GM12878 (cell line): Measurements from ENCODE around the gene ROR2. TPM values are rescaled to one million over a fixed set of nuclear protein-coding genes. Genes with fewer than 3 reads are reported as not detected.

Source experiments
- ATAC-seq: fragments of 200-7000 bp; cut with Tn5 transposase; 3 replicates; pipeline ENCODE4 v1.9.1; 2020; ENCODE audit warnings: mild to moderate bottlenecking, moderate library complexity
- BruUV-seq: library from RNA; stranded (reverse); fragments of 400-500 nt; replicated peaks from 2 replicates; lab custom pipeline; 2021; lab: Mats Ljungman, UMichigan
- CTCF ChIA-PET: fragments of 300-600 bp; sonication (Branson Sonifier 250); formaldehyde crosslinking; extraction: SDS; loops from one replicate; lab custom pipeline; 2021; ENCODE audit warnings: inconsistent platforms; lab: Yijun Ruan, JAX
- POLR2A ChIA-PET: fragments of 350-600 bp; formaldehyde crosslinking; extraction: SDS; loops from one replicate; lab custom pipeline; 2021; ENCODE audit warnings: inconsistent platforms; lab: Charles Lee
- RAD21 ChIA-PET: fragments of 300-600 bp; sonication (Branson Sonifier 250); formaldehyde crosslinking; loops from one replicate; lab custom pipeline; 2023; ENCODE audit warnings: antibody characterized with exemption; ENCODE audit not compliant: unreplicated experiment; lab: Charles Lee
- SMC1A ChIA-PET: fragments of 300-600 bp; sonication (Branson Sonifier 250); formaldehyde crosslinking; loops from one replicate; lab custom pipeline; 2023; ENCODE audit not compliant: unreplicated experiment, uncharacterized antibody; lab: Charles Lee
- DNase-seq: peaks from one replicate; pipeline ENCODE4 v3.0.0-alpha.2; 2011; ENCODE audit warnings: low read depth, low spot score
- FAIRE-seq: peaks from 3 replicates; lab custom pipeline; 2011; peaks lifted over from hg19 to GRCh38; lab: Jason Lieb, UNC
- H2AFZ ChIP-seq: 2 replicates; pipeline ENCODE4 v1.6.0; 2011; ENCODE audit warnings: low read depth, low read length, control low read depth; ENCODE audit not compliant: control insufficient read depth
- H3K27ac ChIP-seq: 2 replicates; pipeline ENCODE4 v1.5.1; 2011; ENCODE audit warnings: control low read depth; ENCODE audit not compliant: control insufficient read depth, insufficient read depth
- H3K27me3 ChIP-seq, 2 experiments: replicated peaks in 1 of 2; 2 replicates each; pipeline versions ENCODE4 v1.6.0 to v1.6.1; 2011; ENCODE audit warnings: low read length in 1 of 2; ENCODE audit not compliant: control insufficient read depth in 2 of 2, insufficient read depth in 2 of 2
- H3K36me3 ChIP-seq, 2 experiments: 2 replicates each; pipeline ENCODE4 v1.5.1; 2011; ENCODE audit warnings: low read length in 1 of 2; ENCODE audit not compliant: control insufficient read depth in 2 of 2, insufficient read depth in 2 of 2
- H3K4me1 ChIP-seq: 2 replicates; pipeline ENCODE4 v1.6.1; 2011; ENCODE audit warnings: mild to moderate bottlenecking, low read length, moderate library complexity, mixed read lengths; ENCODE audit not compliant: control insufficient read depth, insufficient read depth
- H3K4me2 ChIP-seq: 2 replicates; pipeline ENCODE4 v1.6.0; 2011; ENCODE audit warnings: control low read depth; ENCODE audit not compliant: control insufficient read depth, insufficient read depth
- H3K4me3 ChIP-seq: fragments of 200-600 bp; sonication (generic); 2 replicates; pipeline ENCODE4 v1.5.1; 2016
- H3K79me2 ChIP-seq: 2 replicates; pipeline ENCODE4 v1.6.0; 2011; ENCODE audit warnings: low read length; ENCODE audit not compliant: control insufficient read depth, insufficient read depth
- H3K9ac ChIP-seq: 2 replicates; pipeline ENCODE4 v1.8.0; 2011; ENCODE audit warnings: low read length, control low read depth, mixed read lengths; ENCODE audit not compliant: control insufficient read depth, insufficient read depth
- H3K9me3 ChIP-seq: replicated peaks from 3 replicates; pipeline ENCODE4 v1.5.1; 2011; ENCODE audit warnings: mild to moderate bottlenecking, low read length; ENCODE audit not compliant: control insufficient read depth, insufficient read depth
- H4K20me1 ChIP-seq: 2 replicates; pipeline ENCODE4 v1.6.0; 2011; ENCODE audit not compliant: control insufficient read depth, insufficient read depth
- HCFC1 ChIP-seq: fragments of 150-350 bp; IDR thresholded peaks from 2 replicates; pipeline ENCODE4 v1.6.1; 2014; ENCODE audit warnings: low read length
- KDM1A ChIP-seq: fragments of 200-600 bp; sonication (generic); IDR thresholded peaks from 2 replicates; pipeline ENCODE4 v1.6.1; 2016; ENCODE audit warnings: borderline replicate concordance
- MEF2A ChIP-seq: IDR thresholded peaks from 2 replicates; pipeline ENCODE4 v1.6.1; 2011; ENCODE audit warnings: low read depth, mild to moderate bottlenecking, low read length, moderate library complexity; ENCODE audit not compliant: insufficient read depth
- NBN ChIP-seq: fragments of 450-650 bp; IDR thresholded peaks from 2 replicates; pipeline ENCODE4 v1.6.1; 2016
- NFIC ChIP-seq: IDR thresholded peaks from 2 replicates; pipeline ENCODE4 v1.6.1; 2012; ENCODE audit warnings: low read depth, mild to moderate bottlenecking, inconsistent platforms, low read length, moderate library complexity
- NFYB ChIP-seq: IDR thresholded peaks from 2 replicates; pipeline ENCODE4 v1.6.1; 2011; ENCODE audit warnings: low read depth, mild to moderate bottlenecking, low read length, improper control_type of control experiment, moderate library complexity; ENCODE audit not compliant: insufficient read depth
- NRF1 ChIP-seq: conservative IDR thresholded peaks from 2 replicates; pipeline ENCODE4 v1.6.1; 2011; ENCODE audit warnings: mild to moderate bottlenecking, low read depth, low read length, improper control_type of control experiment
- SMAD1 ChIP-seq: fragments of 450-650 bp; IDR thresholded peaks from 2 replicates; pipeline ENCODE4 v1.6.1; 2018; ENCODE audit warnings: mild to moderate bottlenecking, low read depth; ENCODE audit not compliant: partially characterized antibody
- STAT1 ChIP-seq: fragments of 450-650 bp; conservative IDR thresholded peaks from 2 replicates; pipeline ENCODE4 v1.6.1; 2014; ENCODE audit warnings: antibody characterized with exemption, mild to moderate bottlenecking
- TAF1 ChIP-seq: IDR thresholded peaks from 2 replicates; pipeline ENCODE4 v1.6.1; 2011; ENCODE audit warnings: mild to moderate bottlenecking, low read depth, low read length, borderline replicate concordance
- TBL1XR1 ChIP-seq: IDR thresholded peaks from 2 replicates; pipeline ENCODE4 v1.6.1; 2012; ENCODE audit warnings: low read depth, low read length, improper control_type of control experiment
- TCF7 ChIP-seq: IDR thresholded peaks from 2 replicates; pipeline ENCODE4 v1.6.1; 2014; ENCODE audit warnings: antibody characterized with exemption, borderline replicate concordance
- WGBS: methylation state at CpG from one replicate; pipeline ENCODE4 v1.1.6; 2016; ENCODE audit warnings: low lambda C conversion rate; ENCODE audit not compliant: insufficient replicate concordance, insufficient coverage; ENCODE audit errors: missing lambda C conversion rate; 5-methylcytosine and 5-hydroxymethylcytosine counted together
- in situ Hi-C: fragments of 300-500 bp; cut with MboI; formaldehyde crosslinking; loops from 9 replicates; pipeline ENCODE4 v1.14.3; 2018; ENCODE audit warnings: mixed read lengths
- intact Hi-C: fragments of 100-400 bp; cut with micrococcal nuclease; formaldehyde crosslinking; loops from one replicate; pipeline ENCODE4 v1.14.2; 2022; ENCODE audit not compliant: unreplicated experiment
- polyA plus RNA-seq, 11 experiments: library from polyadenylated mRNA; depleted of rRNA in 4 of 11; unstranded in 6 of 11; stranded (reverse) in 5 of 11; fragments of >200 nt; fragmentation: Nextera tagmentation in 4 of 11; fragmentation: Illumina TruSeq in 1 of 11; extraction: Ambion mirVana in 4 of 11; extraction: Trizol in 1 of 11; gene quantifications; 1 replicate in 1 of 11; 2 replicates in 10 of 11; pipeline versions ENCODE4 v1.2.1 to v1.2.3, GENCODE V29; 2011 to 2016; ENCODE audit warnings: inconsistent platforms in 2 of 11, missing spikeins in 2 of 11, low read depth in 1 of 11
- total RNA-seq, 4 experiments: library from RNA; depleted of rRNA in 3 of 4; stranded (reverse); fragments of >200 nt in 3 of 4; fragmentation: Illumina TruSeq in 1 of 4; extraction: Trizol in 1 of 4; gene quantifications; 2 replicates each; pipeline versions ENCODE4 v1.2.1 to v1.2.3, GENCODE V29; 2013 to 2021
- TF ChIP-seq, protein P1 (sequence below): fragments of 450-650 bp; IDR thresholded peaks from 2 replicates; pipeline ENCODE4 v1.6.1; 2017; ENCODE audit warnings: mild to moderate bottlenecking, moderate library complexity
- TF ChIP-seq, protein P2 (sequence below): IDR thresholded peaks from 2 replicates; pipeline ENCODE4 v1.6.1; 2012; ENCODE audit warnings: low read depth, low read length, improper control_type of control experiment
- TF ChIP-seq, protein P3 (sequence below): IDR thresholded peaks from 2 replicates; pipeline ENCODE4 v1.6.1; 2011; ENCODE audit warnings: borderline replicate concordance, low read depth, mild to moderate bottlenecking, moderate library complexity, low read length; ENCODE audit not compliant: insufficient read depth, poor library complexity, severe bottlenecking

ROR2 gene
- total and polyA plus RNA-seq, 10 of the 15 experiments (the other 5 are each of a cell fraction or from before 2014, with no cell fraction given), result 0.03 to 0.05 TPM; not detected in 8

DNA sequence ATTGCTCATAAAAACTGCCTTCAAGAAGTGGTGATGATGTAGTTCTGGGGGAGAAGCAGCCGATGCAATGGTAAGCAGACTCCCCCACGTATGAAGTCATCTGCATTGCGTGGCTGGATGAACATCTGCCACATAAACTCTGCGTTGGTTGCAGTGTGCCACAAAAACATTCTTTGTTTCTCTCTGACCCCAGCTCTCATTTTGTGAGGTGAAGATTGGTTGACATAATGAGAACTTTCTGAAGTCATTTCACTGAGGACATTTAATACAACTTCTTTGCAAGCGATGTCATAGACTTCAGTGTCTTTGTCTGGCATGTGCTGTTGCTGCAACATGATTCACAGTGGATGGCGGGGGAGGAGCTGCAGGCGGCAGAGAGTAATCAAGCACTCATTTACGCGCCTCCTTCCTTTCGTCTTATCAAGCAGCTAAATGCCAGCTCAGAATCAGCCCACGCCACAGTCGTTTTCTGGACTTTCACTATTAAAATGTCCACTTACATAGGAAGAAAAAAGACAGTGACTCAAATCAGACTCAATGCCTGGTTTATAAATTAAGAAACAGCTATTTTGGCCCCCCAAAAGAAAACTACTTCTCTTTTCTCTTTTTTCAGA is 434.8 kb downstream of the ROR2 start:
- peak; percentile 30 for DNase-seq
- CTCF ChIA-PET, result interaction anchor here (0.6 kb wide), 1 partner anchor 868 kb away, joined by 3 read pairs; no protein-coding TSS in a partner anchor
- FAIRE-seq, result no peak
- TF ChIP-seq MEF2A (peak; percentile 84), NBN (no peak), TCF7 (no peak), TBL1XR1 (no peak), HCFC1 (no peak), STAT1 (no peak), NRF1 (no peak), NFYB (no peak), KDM1A (no peak), SMAD1 (no peak), TAF1 (no peak), NFIC (peak; percentile 76)
- TF ChIP-seq, protein P1, sequence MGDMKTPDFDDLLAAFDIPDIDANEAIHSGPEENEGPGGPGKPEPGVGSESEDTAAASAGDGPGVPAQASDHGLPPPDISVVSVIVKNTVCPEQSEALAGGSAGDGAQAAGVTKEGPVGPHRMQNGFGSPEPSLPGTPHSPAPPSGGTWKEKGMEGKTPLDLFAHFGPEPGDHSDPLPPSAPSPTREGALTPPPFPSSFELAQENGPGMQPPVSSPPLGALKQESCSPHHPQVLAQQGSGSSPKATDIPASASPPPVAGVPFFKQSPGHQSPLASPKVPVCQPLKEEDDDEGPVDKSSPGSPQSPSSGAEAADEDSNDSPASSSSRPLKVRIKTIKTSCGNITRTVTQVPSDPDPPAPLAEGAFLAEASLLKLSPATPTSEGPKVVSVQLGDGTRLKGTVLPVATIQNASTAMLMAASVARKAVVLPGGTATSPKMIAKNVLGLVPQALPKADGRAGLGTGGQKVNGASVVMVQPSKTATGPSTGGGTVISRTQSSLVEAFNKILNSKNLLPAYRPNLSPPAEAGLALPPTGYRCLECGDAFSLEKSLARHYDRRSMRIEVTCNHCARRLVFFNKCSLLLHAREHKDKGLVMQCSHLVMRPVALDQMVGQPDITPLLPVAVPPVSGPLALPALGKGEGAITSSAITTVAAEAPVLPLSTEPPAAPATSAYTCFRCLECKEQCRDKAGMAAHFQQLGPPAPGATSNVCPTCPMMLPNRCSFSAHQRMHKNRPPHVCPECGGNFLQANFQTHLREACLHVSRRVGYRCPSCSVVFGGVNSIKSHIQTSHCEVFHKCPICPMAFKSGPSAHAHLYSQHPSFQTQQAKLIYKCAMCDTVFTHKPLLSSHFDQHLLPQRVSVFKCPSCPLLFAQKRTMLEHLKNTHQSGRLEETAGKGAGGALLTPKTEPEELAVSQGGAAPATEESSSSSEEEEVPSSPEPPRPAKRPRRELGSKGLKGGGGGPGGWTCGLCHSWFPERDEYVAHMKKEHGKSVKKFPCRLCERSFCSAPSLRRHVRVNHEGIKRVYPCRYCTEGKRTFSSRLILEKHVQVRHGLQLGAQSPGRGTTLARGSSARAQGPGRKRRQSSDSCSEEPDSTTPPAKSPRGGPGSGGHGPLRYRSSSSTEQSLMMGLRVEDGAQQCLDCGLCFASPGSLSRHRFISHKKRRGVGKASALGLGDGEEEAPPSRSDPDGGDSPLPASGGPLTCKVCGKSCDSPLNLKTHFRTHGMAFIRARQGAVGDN, result no peak
- TF ChIP-seq, protein P2, sequence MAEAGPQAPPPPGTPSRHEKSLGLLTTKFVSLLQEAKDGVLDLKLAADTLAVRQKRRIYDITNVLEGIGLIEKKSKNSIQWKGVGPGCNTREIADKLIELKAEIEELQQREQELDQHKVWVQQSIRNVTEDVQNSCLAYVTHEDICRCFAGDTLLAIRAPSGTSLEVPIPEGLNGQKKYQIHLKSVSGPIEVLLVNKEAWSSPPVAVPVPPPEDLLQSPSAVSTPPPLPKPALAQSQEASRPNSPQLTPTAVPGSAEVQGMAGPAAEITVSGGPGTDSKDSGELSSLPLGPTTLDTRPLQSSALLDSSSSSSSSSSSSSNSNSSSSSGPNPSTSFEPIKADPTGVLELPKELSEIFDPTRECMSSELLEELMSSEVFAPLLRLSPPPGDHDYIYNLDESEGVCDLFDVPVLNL, result no peak
- TF ChIP-seq, protein P3, sequence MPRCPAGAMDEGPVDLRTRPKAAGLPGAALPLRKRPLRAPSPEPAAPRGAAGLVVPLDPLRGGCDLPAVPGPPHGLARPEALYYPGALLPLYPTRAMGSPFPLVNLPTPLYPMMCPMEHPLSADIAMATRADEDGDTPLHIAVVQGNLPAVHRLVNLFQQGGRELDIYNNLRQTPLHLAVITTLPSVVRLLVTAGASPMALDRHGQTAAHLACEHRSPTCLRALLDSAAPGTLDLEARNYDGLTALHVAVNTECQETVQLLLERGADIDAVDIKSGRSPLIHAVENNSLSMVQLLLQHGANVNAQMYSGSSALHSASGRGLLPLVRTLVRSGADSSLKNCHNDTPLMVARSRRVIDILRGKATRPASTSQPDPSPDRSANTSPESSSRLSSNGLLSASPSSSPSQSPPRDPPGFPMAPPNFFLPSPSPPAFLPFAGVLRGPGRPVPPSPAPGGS, result no peak

More for the DNA sequence above, 434.8 kb downstream of the ROR2 start:
- peak; percentile 84 for ATAC-seq
- ChIA-PET SMC1A (interaction anchor here (1.1 kb wide), 1 partner anchor 247 kb away, joined by 4 read pairs; no protein-coding TSS in a partner anchor), POLR2A (no interaction called here), RAD21 (no interaction called here)
- BruUV-seq, result no TSS peak
- peaks cover 5% of the 10 kb centered on the region for H3K9me3 ChIP-seq
- H3K4me3 ChIP-seq, result no peak overlapping the region; the same call in 1 of the 2 replicates
- no peak overlapping the region for H3K9ac ChIP-seq
- H2AFZ ChIP-seq, result no peak overlapping the region; the same call in 1 of the 2 replicates
- no peaks in the 10 kb centered on the region for H3K36me3 ChIP-seq
- intact Hi-C loops, result no loop called here
- in situ Hi-C loops, result no loop called here
- H3K4me2 ChIP-seq, result peak overlapping the region; percentile 54
- H4K20me1 ChIP-seq, result no peaks in the 10 kb centered on the region
- WGBS, result under 1% methylated on average over 12 of the region's 12 CpGs
- no peaks in the 10 kb centered on the region for H3K27me3 ChIP-seq
- no peak overlapping the region for H3K27ac ChIP-seq
- no peaks in the 10 kb centered on the region for H3K79me2 ChIP-seq
- peaks cover 10% of the 10 kb centered on the region for H3K4me1 ChIP-seq
